Measurements from ENCODE around the gene ZFP62. TPM values are rescaled to one million over a fixed set of nuclear protein-coding genes. Genes with fewer than 3 reads are reported as not detected.

The ZFP62 gene
- total RNA-seq, 1 experiment from 2014 or later: 30.7 TPM

DNA sequence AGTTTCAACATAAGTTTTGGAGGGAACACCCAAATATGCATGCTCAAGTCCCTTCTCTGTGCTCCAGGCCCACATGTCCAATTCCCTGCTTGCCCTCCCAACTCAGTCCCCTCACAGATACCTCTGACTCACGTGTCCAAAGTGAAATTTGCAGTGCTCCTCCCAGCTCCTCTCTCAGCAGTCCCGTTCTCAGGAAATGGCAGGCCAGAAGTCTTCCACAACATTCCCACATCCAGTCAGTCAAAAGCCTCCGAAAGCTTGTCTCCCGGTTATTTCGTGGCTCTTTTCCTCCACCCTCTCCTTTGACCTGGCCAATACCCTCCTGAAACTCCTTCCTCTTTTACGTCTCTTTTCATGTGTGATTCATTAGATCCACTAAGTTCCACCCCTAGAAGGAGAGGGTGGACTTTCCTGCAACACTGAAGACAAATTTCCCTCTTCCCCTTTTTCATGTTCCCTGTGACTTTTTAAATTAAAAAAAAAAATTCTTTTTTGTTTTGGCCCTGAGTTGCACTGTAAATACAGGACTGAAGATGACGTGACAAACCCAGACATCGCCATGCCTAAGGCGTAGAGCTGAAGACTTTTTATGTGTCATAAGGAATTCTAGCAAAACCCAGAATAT, 45.7 kb downstream of the ZFP62 start:
- DNase-seq (ENCODE audit: low read depth, low spot score): no peak
- no peaks in the 10 kb centered on the region for H3K27me3 ChIP-seq (ENCODE audit: insufficient read depth, low read length)

DNA sequence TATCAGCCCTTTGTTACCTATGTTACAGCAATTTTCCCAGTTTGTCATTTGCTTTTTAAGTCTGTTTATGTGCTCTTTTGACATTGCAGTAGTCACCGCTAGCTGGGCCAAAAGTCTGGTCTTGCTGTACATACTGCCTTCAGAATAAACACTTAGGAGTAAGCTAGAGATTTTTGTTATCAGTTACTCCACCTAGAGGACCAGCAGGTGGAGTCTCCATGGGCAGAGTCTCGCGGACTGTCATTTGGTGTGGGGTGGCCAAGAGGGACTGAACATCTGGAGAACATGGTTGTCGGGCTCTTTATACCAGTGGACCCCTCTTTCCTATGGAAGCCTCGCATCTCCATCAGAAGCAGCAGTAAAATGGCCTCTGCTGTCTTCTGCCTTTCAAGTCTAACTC, 47.7 kb downstream of the ZFP62 start:
- RAD21 ChIA-PET (ENCODE audit: low non-redundant PET in 1 of 2, low total read pairs in 2 of 2, uncharacterized antibody in 2 of 2, unreplicated experiment in 2 of 2): no interaction called here

More for the DNA sequence above, 45.7 kb downstream of the ZFP62 start:
- no peaks in the 10 kb centered on the region for H4K20me1 ChIP-seq (ENCODE audit: insufficient read depth)
- BruUV-seq (replicated peaks): no TSS peak
- no peaks in the 10 kb centered on the region for H3K9me2 ChIP-seq (ENCODE audit: insufficient read depth)
- POLR2A ChIA-PET: no interaction called here
- no peak overlapping the region for H2AFZ ChIP-seq (ENCODE audit: low read depth, low read length, poor library complexity, severe bottlenecking)
- H3K4me1 ChIP-seq (ENCODE audit: control insufficient read depth in 1 of 2, insufficient read depth in 2 of 2, low read length in 2 of 2): peaks cover 8 to 16% of the 10 kb centered on the region in 2 experiments; a peak in 3 of 4 replicates
- intact Hi-C loops (cut with micrococcal nuclease): no loop called here
- no peak overlapping the region for H3K27ac ChIP-seq (ENCODE audit: low read depth, low read length)
- no peak overlapping the region for H3K4me2 ChIP-seq (ENCODE audit: low read length)
- CTCF ChIA-PET: no interaction called here
- no peak for ATAC-seq
- TF ChIP-seq ZNF274 (IDR thresholded peaks at IDR 0.05; ENCODE audit: low read depth, low read length): no peak
- no peak overlapping the region for H3K4me3 ChIP-seq (replicated peaks in 1 of 2; ENCODE audit: low read depth in 1 of 2, low read length in 2 of 2)
- no peaks in the 10 kb centered on the region for H3K9me3 ChIP-seq (ENCODE audit: control insufficient read depth in 1 of 2, insufficient read depth in 1 of 2, low read depth in 1 of 2, low read length in 2 of 2)
- H3K9ac ChIP-seq (ENCODE audit: low read length): no peak overlapping the region
- no peaks in the 10 kb centered on the region for H3K36me3 ChIP-seq (ENCODE audit: control insufficient read depth in 1 of 2, insufficient read depth in 2 of 2, low read length in 2 of 2)
- RAD21 ChIA-PET (ENCODE audit: low non-redundant PET in 1 of 2, low total read pairs in 2 of 2, uncharacterized antibody in 2 of 2, unreplicated experiment in 2 of 2): no interaction called here
- no peaks in the 10 kb centered on the region for H3K79me2 ChIP-seq (ENCODE audit: insufficient read depth, low read length)

More for the DNA sequence above, 47.7 kb downstream of the ZFP62 start:
- intact Hi-C loops (cut with micrococcal nuclease): no loop called here
- H3K27me3 ChIP-seq (ENCODE audit: insufficient read depth, low read length): no peaks in the 10 kb centered on the region
- no peak overlapping the region for H3K27ac ChIP-seq (ENCODE audit: low read depth, low read length)
- no peak overlapping the region for H3K9ac ChIP-seq (ENCODE audit: low read length)
- ATAC-seq (no peak), DNase-seq (ENCODE audit: low read depth, low spot score) (no peak)
- no peak overlapping the region for H3K4me3 ChIP-seq (replicated peaks in 1 of 2; ENCODE audit: low read depth in 1 of 2, low read length in 2 of 2)
- no peaks in the 10 kb centered on the region for H3K9me2 ChIP-seq (ENCODE audit: insufficient read depth)
- TF ChIP-seq, protein P1, sequence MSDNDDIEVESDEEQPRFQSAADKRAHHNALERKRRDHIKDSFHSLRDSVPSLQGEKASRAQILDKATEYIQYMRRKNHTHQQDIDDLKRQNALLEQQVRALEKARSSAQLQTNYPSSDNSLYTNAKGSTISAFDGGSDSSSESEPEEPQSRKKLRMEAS (IDR thresholded peaks at IDR 0.05): no peak
- no peak for TF ChIP-seq CEBPB (IDR thresholded peaks at IDR 0.05; ENCODE audit: low read depth)
- TF ChIP-seq, protein P2, sequence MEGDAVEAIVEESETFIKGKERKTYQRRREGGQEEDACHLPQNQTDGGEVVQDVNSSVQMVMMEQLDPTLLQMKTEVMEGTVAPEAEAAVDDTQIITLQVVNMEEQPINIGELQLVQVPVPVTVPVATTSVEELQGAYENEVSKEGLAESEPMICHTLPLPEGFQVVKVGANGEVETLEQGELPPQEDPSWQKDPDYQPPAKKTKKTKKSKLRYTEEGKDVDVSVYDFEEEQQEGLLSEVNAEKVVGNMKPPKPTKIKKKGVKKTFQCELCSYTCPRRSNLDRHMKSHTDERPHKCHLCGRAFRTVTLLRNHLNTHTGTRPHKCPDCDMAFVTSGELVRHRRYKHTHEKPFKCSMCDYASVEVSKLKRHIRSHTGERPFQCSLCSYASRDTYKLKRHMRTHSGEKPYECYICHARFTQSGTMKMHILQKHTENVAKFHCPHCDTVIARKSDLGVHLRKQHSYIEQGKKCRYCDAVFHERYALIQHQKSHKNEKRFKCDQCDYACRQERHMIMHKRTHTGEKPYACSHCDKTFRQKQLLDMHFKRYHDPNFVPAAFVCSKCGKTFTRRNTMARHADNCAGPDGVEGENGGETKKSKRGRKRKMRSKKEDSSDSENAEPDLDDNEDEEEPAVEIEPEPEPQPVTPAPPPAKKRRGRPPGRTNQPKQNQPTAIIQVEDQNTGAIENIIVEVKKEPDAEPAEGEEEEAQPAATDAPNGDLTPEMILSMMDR (IDR thresholded peaks at IDR 0.05 in 2 of 3, conservative IDR thresholded peaks at IDR 0.05 in 1 of 3; ENCODE audit: borderline replicate concordance in 1 of 3, insufficient read depth in 1 of 3, low read depth in 2 of 3, low read length in 2 of 3): peak in 2 of 3 experiments; percentile 31 to 35; a peak in 3 of 6 replicates
- TF ChIP-seq, protein P3, sequence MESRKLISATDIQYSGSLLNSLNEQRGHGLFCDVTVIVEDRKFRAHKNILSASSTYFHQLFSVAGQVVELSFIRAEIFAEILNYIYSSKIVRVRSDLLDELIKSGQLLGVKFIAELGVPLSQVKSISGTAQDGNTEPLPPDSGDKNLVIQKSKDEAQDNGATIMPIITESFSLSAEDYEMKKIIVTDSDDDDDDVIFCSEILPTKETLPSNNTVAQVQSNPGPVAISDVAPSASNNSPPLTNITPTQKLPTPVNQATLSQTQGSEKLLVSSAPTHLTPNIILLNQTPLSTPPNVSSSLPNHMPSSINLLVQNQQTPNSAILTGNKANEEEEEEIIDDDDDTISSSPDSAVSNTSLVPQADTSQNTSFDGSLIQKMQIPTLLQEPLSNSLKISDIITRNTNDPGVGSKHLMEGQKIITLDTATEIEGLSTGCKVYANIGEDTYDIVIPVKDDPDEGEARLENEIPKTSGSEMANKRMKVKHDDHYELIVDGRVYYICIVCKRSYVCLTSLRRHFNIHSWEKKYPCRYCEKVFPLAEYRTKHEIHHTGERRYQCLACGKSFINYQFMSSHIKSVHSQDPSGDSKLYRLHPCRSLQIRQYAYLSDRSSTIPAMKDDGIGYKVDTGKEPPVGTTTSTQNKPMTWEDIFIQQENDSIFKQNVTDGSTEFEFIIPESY (IDR thresholded peaks at IDR 0.05; ENCODE audit: extremely low read depth, insufficient replicate concordance, low read length): no peak
- TF ChIP-seq POLR2A (IDR thresholded peaks at IDR 0.05; ENCODE audit: borderline replicate concordance, extremely low read depth, insufficient read depth, insufficient read length): no peak
- no peak for TF ChIP-seq SP1 (IDR thresholded peaks at IDR 0.05; ENCODE audit: low read depth)
- TF ChIP-seq EZH2 (IDR thresholded peaks at IDR 0.05): no peak
- TF ChIP-seq ELF1 (IDR thresholded peaks at IDR 0.05; ENCODE audit: borderline replicate concordance, low read depth): no peak
- H3K36me3 ChIP-seq (ENCODE audit: control insufficient read depth in 1 of 2, insufficient read depth in 2 of 2, low read length in 2 of 2): no peaks in the 10 kb centered on the region
- no TSS peak for BruUV-seq (replicated peaks)
- H3K9me3 ChIP-seq (ENCODE audit: control insufficient read depth in 1 of 2, insufficient read depth in 1 of 2, low read depth in 1 of 2, low read length in 2 of 2): no peaks in the 10 kb centered on the region
- no peak overlapping the region for H2AFZ ChIP-seq (ENCODE audit: low read depth, low read length, poor library complexity, severe bottlenecking)
- POLR2A ChIA-PET: no interaction called here
- no peak overlapping the region for H3K4me2 ChIP-seq (ENCODE audit: low read length)
- CTCF ChIA-PET: interaction anchor here (0.6 to 1.5 kb wide), 3 partner anchors 10 to 56 kb away, joined by 3 to 5 read pairs (median 3); no protein-coding TSS in a partner anchor
- peaks cover 17 to 30% of the 10 kb centered on the region in 2 experiments for H3K4me1 ChIP-seq (ENCODE audit: control insufficient read depth in 1 of 2, insufficient read depth in 2 of 2, low read length in 2 of 2)
- H4K20me1 ChIP-seq (ENCODE audit: insufficient read depth): no peaks in the 10 kb centered on the region
- peaks cover 10% of the 10 kb centered on the region for H3K79me2 ChIP-seq (ENCODE audit: insufficient read depth, low read length)
